ENCODE data around the gene YES1.

DNA sequence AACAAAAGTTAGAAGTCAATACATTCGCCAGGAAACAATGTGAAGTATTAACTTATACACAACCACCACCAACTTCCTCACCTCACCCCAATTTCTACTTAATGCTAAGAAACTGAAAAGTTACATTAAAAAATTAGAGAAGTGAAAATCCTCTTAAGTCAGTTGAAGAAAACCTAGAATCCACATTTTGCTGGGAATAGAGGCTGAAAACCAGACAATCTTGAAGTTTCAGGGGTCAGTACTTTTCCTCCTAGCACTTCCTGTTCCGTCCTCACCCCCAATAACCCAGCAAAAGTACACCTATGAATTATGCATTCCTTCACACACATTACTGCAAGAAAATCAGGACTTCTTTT is 6.3 kb downstream of the YES1 start:
- TF ChIP-seq, protein P1, sequence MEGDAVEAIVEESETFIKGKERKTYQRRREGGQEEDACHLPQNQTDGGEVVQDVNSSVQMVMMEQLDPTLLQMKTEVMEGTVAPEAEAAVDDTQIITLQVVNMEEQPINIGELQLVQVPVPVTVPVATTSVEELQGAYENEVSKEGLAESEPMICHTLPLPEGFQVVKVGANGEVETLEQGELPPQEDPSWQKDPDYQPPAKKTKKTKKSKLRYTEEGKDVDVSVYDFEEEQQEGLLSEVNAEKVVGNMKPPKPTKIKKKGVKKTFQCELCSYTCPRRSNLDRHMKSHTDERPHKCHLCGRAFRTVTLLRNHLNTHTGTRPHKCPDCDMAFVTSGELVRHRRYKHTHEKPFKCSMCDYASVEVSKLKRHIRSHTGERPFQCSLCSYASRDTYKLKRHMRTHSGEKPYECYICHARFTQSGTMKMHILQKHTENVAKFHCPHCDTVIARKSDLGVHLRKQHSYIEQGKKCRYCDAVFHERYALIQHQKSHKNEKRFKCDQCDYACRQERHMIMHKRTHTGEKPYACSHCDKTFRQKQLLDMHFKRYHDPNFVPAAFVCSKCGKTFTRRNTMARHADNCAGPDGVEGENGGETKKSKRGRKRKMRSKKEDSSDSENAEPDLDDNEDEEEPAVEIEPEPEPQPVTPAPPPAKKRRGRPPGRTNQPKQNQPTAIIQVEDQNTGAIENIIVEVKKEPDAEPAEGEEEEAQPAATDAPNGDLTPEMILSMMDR (conservative IDR thresholded peaks at IDR 0.05; ENCODE audit: low read length), result no peak
- no peak for TF ChIP-seq EZH2phosphoT487 (IDR thresholded peaks at IDR 0.05; ENCODE audit: borderline replicate concordance, low read depth, low read length)

Measured in OCI-LY7 (cell line).